ENCODE data around the gene ZNF154. TPM values are rescaled to one million over a fixed set of nuclear protein-coding genes. Genes with fewer than 3 reads are reported as not detected.
"Not testable (repeated sequence)": the region's sequence is repeated elsewhere in the genome, so short reads cannot be mapped to it uniquely, and the experiment has no call there.

The ZNF154 gene
- total and polyA plus RNA-seq, 4 donors: 0.88 to 6.4 (median 3.8) TPM

- not testable (repeated sequence) for ATAC-seq (ENCODE audit: low FRiP score); H3K4me1 ChIP-seq (ENCODE audit: control insufficient read depth in 1 of 2, insufficient read depth in 2 of 2, low read length in 2 of 2); H3K4me3 ChIP-seq (ENCODE audit: low read length in 2 of 2); H3K27ac ChIP-seq (ENCODE audit: low read depth in 1 of 2, low read length in 2 of 2); H3K27me3 ChIP-seq (ENCODE audit: control insufficient read depth in 1 of 2, insufficient read depth in 2 of 2, low read length in 1 of 2); H3K9me3 ChIP-seq (ENCODE audit: control insufficient read depth, low read length); H3K36me3 ChIP-seq (ENCODE audit: control insufficient read depth in 1 of 2, insufficient read depth in 2 of 2, low read length in 1 of 2)
- 1 to 4% methylated on average over 10 of the region's 10 CpGs for WGBS, 2 donors
- intact Hi-C loops (cut with DNase I): loop anchor here in 1 of 2 donors (5.0 kb wide), 1 partner anchor 419 kb away; no protein-coding TSS in a partner anchor
- DNase-seq: peak in 1 of 2 donors; percentile 64
These were observed 29.3 kb upstream of the ZNF154 start for GRCh38 chr19:57738320-57738719.

- Histone ChIP-seq H3K27me3 (ENCODE audit: control insufficient read depth in 1 of 2, insufficient read depth in 2 of 2, low read length in 1 of 2) (no peaks in the 10 kb centered on the region), H3K36me3 (ENCODE audit: control insufficient read depth in 1 of 2, insufficient read depth in 2 of 2, low read length in 1 of 2) (peaks cover 5 to 19% of the 10 kb centered on the region in 2 donors), H3K27ac (ENCODE audit: low read depth in 1 of 2, low read length in 2 of 2) (no peak overlapping the region), H3K4me1 (ENCODE audit: control insufficient read depth in 1 of 2, insufficient read depth in 2 of 2, low read length in 2 of 2) (no peaks in the 10 kb centered on the region), H3K9me3 (ENCODE audit: control insufficient read depth, low read length) (peaks cover 39% of the 10 kb centered on the region), H3K4me3 (ENCODE audit: low read length in 2 of 2) (no peak overlapping the region)
- no peak for ATAC-seq (ENCODE audit: low FRiP score)
- intact Hi-C loops (cut with DNase I): no loop called here
- DNase-seq: no peak
- WGBS, 2 donors: 97 to 98% methylated on average over 10 of the region's 10 CpGs
These were observed 11.9 kb upstream of the ZNF154 start for GRCh38 chr19:57720878-57721277.

GRCh38 chr19:57719901-57720519 lies 11.0 kb upstream of the ZNF154 start:
- intact Hi-C loops (cut with DNase I): no loop called here
- DNase-seq (no peak), ATAC-seq (ENCODE audit: low FRiP score) (no peak)
- H3K9me3 ChIP-seq (ENCODE audit: control insufficient read depth, low read length): peaks cover 39% of the 10 kb centered on the region
- H3K4me1 ChIP-seq (ENCODE audit: control insufficient read depth in 1 of 2, insufficient read depth in 2 of 2, low read length in 2 of 2): no peaks in the 10 kb centered on the region
- no peak overlapping the region for H3K4me3 ChIP-seq (ENCODE audit: low read length in 2 of 2)
- 83 to 87% methylated on average over 4 of the region's 4 CpGs for WGBS, 2 donors
- H3K27me3 ChIP-seq (ENCODE audit: control insufficient read depth in 1 of 2, insufficient read depth in 2 of 2, low read length in 1 of 2): no peaks in the 10 kb centered on the region
- H3K27ac ChIP-seq (ENCODE audit: low read depth in 1 of 2, low read length in 2 of 2): no peak overlapping the region
- H3K36me3 ChIP-seq (ENCODE audit: control insufficient read depth in 1 of 2, insufficient read depth in 2 of 2, low read length in 1 of 2): peaks cover 5 to 19% of the 10 kb centered on the region in 2 donors

- intact Hi-C loops (cut with DNase I): no loop called here
- Histone ChIP-seq H3K27me3 (ENCODE audit: control insufficient read depth in 1 of 2, insufficient read depth in 2 of 2, low read length in 1 of 2) (no peaks in the 10 kb centered on the region), H3K27ac (ENCODE audit: low read depth in 1 of 2, low read length in 2 of 2) (no peak overlapping the region), H3K9me3 (ENCODE audit: control insufficient read depth, low read length) (peaks cover 38% of the 10 kb centered on the region), H3K4me3 (ENCODE audit: low read length in 2 of 2) (no peak overlapping the region), H3K4me1 (ENCODE audit: control insufficient read depth in 1 of 2, insufficient read depth in 2 of 2, low read length in 2 of 2) (no peaks in the 10 kb centered on the region), H3K36me3 (ENCODE audit: control insufficient read depth in 1 of 2, insufficient read depth in 2 of 2, low read length in 1 of 2) (peaks cover 5 to 19% of the 10 kb centered on the region in 2 donors)
- ATAC-seq (ENCODE audit: low FRiP score) (no peak), DNase-seq (no peak)
These were observed 10.4 kb upstream of the ZNF154 start for GRCh38 chr19:57719424-57719823.

- H3K9me3 ChIP-seq (ENCODE audit: control insufficient read depth, low read length): peaks cover 22% of the 10 kb centered on the region
These were observed 3.2 kb upstream of the ZNF154 start for GRCh38 chr19:57712222-57712621.

GRCh38 chr19:57709616-57710015 lies 612 bp upstream of the ZNF154 start:
- ATAC-seq (ENCODE audit: low FRiP score) (no peak), DNase-seq (no peak)
- H3K9me3 ChIP-seq (ENCODE audit: control insufficient read depth, low read length): peaks cover 30% of the 10 kb centered on the region
- peaks cover 0 to 2% of the 10 kb centered on the region in 2 donors for H3K36me3 ChIP-seq (ENCODE audit: control insufficient read depth in 1 of 2, insufficient read depth in 2 of 2, low read length in 1 of 2)
- H3K27ac ChIP-seq (ENCODE audit: low read depth in 1 of 2, low read length in 2 of 2): no peak overlapping the region
- no peaks in the 10 kb centered on the region for H3K27me3 ChIP-seq (ENCODE audit: control insufficient read depth in 1 of 2, insufficient read depth in 2 of 2, low read length in 1 of 2)
- intact Hi-C loops (cut with DNase I): no loop called here
- 48 to 54% methylated on average over 15 of the region's 15 CpGs for WGBS, 2 donors
- H3K4me1 ChIP-seq (ENCODE audit: control insufficient read depth in 1 of 2, insufficient read depth in 2 of 2, low read length in 2 of 2): no peaks in the 10 kb centered on the region
- H3K4me3 ChIP-seq (ENCODE audit: low read length in 2 of 2): no peak overlapping the region

More at GRCh38 chr19:57712222-57712621, 3.2 kb upstream of the ZNF154 start:
- Histone ChIP-seq H3K27me3 (ENCODE audit: control insufficient read depth in 1 of 2, insufficient read depth in 2 of 2, low read length in 1 of 2) (no peaks in the 10 kb centered on the region), H3K4me3 (ENCODE audit: low read length in 2 of 2) (no peak overlapping the region), H3K4me1 (ENCODE audit: control insufficient read depth in 1 of 2, insufficient read depth in 2 of 2, low read length in 2 of 2) (no peaks in the 10 kb centered on the region), H3K27ac (ENCODE audit: low read depth in 1 of 2, low read length in 2 of 2) (no peak overlapping the region), H3K36me3 (ENCODE audit: control insufficient read depth in 1 of 2, insufficient read depth in 2 of 2, low read length in 1 of 2) (peaks cover 0 to 2% of the 10 kb centered on the region in 2 donors)
- DNase-seq (no peak), ATAC-seq (ENCODE audit: low FRiP score) (no peak)
- intact Hi-C loops (cut with DNase I): no loop called here
- WGBS, 2 donors: 62 to 67% methylated on average over 1 of the region's 1 CpG

GRCh38 chr19:57706346-57706745 lies 2.7 kb downstream of the ZNF154 start:
- Histone ChIP-seq H3K4me3 (ENCODE audit: low read length in 2 of 2) (no peak overlapping the region), H3K36me3 (ENCODE audit: control insufficient read depth in 1 of 2, insufficient read depth in 2 of 2, low read length in 1 of 2) (peaks cover 1 to 4% of the 10 kb centered on the region in 2 donors), H3K27ac (ENCODE audit: low read depth in 1 of 2, low read length in 2 of 2) (no peak overlapping the region), H3K4me1 (ENCODE audit: control insufficient read depth in 1 of 2, insufficient read depth in 2 of 2, low read length in 2 of 2) (no peaks in the 10 kb centered on the region), H3K27me3 (ENCODE audit: control insufficient read depth in 1 of 2, insufficient read depth in 2 of 2, low read length in 1 of 2) (no peaks in the 10 kb centered on the region), H3K9me3 (ENCODE audit: control insufficient read depth, low read length) (peaks cover 52% of the 10 kb centered on the region)
- WGBS, 2 donors: 94 to 100% methylated on average over 1 of the region's 1 CpG
- no peak for ATAC-seq (ENCODE audit: low FRiP score)
- intact Hi-C loops (cut with DNase I): no loop called here
- no peak for DNase-seq

GRCh38 chr19:57701625-57702024 lies 7.4 kb downstream of the ZNF154 start:
- WGBS, 2 donors: 98% methylated on average over 6 of the region's 6 CpGs
- intact Hi-C loops (cut with DNase I): no loop called here
- ATAC-seq (ENCODE audit: low FRiP score): no peak

GRCh38 chr19:57689750-57690149 lies 19.3 kb downstream of the ZNF154 start:
- peaks cover 7 to 21% of the 10 kb centered on the region in 2 donors for H3K36me3 ChIP-seq (ENCODE audit: control insufficient read depth in 1 of 2, insufficient read depth in 2 of 2, low read length in 1 of 2)
- 98 to 100% methylated on average over 3 of the region's 3 CpGs for WGBS, 2 donors
- no peak overlapping the region for H3K4me3 ChIP-seq (ENCODE audit: low read length in 2 of 2)
- H3K27ac ChIP-seq (ENCODE audit: low read depth in 1 of 2, low read length in 2 of 2): no peak overlapping the region
- ATAC-seq (ENCODE audit: low FRiP score): no peak
- no peaks in the 10 kb centered on the region for H3K4me1 ChIP-seq (ENCODE audit: control insufficient read depth in 1 of 2, insufficient read depth in 2 of 2, low read length in 2 of 2)
- no peaks in the 10 kb centered on the region for H3K27me3 ChIP-seq (ENCODE audit: control insufficient read depth in 1 of 2, insufficient read depth in 2 of 2, low read length in 1 of 2)
- DNase-seq: no peak
- peaks cover 51% of the 10 kb centered on the region for H3K9me3 ChIP-seq (ENCODE audit: control insufficient read depth, low read length)
- intact Hi-C loops (cut with DNase I): no loop called here

More at GRCh38 chr19:57701625-57702024, 7.4 kb downstream of the ZNF154 start:
- H3K9me3 ChIP-seq (ENCODE audit: control insufficient read depth, low read length): peaks cover 50% of the 10 kb centered on the region
- H3K27me3 ChIP-seq (ENCODE audit: control insufficient read depth in 1 of 2, insufficient read depth in 2 of 2, low read length in 1 of 2): no peaks in the 10 kb centered on the region
- DNase-seq: no peak
- H3K27ac ChIP-seq (ENCODE audit: low read depth in 1 of 2, low read length in 2 of 2): no peak overlapping the region
- H3K4me1 ChIP-seq (ENCODE audit: control insufficient read depth in 1 of 2, insufficient read depth in 2 of 2, low read length in 2 of 2): no peaks in the 10 kb centered on the region
- peaks cover 1 to 4% of the 10 kb centered on the region in 2 donors for H3K36me3 ChIP-seq (ENCODE audit: control insufficient read depth in 1 of 2, insufficient read depth in 2 of 2, low read length in 1 of 2)
- H3K4me3 ChIP-seq (ENCODE audit: low read length in 2 of 2): no peak overlapping the region
